GM23338 (cell line): ENCODE results near the gene NSD1. TPM values are rescaled to one million over a fixed set of nuclear protein-coding genes. Genes with fewer than 3 reads are reported as not detected.

Source experiments
- ATAC-seq: fragments of 200-7000 bp; cut with Tn5 transposase; 3 replicates; pipeline ENCODE4 v1.9.1; 2020
- DNase-seq: peaks from one replicate; pipeline ENCODE4 v3.0.0-alpha.2; 2015; ENCODE audit warnings: low spot score
- H2AFZ ChIP-seq: fragments of 200-600 bp; sonication (generic); 2 replicates; pipeline ENCODE4 v1.8.0; 2016; ENCODE audit warnings: antibody characterized with exemption, mild to moderate bottlenecking, moderate library complexity
- H3F3A ChIP-seq: fragments of 200-600 bp; sonication (generic); replicated peaks from 2 replicates; pipeline ENCODE4 v1.8.0; 2017; ENCODE audit warnings: antibody characterized with exemption, mixed run types, low read depth
- H3K27ac ChIP-seq: fragments of 200-600 bp; sonication (generic); 2 replicates; pipeline ENCODE4 v1.6.1; 2016; ENCODE audit warnings: low read depth
- H3K27me3 ChIP-seq: fragments of 200-600 bp; sonication (generic); 2 replicates; pipeline ENCODE4 v1.8.0; 2016; ENCODE audit warnings: mild to moderate bottlenecking, mixed run types, moderate library complexity; ENCODE audit not compliant: insufficient read depth
- H3K36me3 ChIP-seq: fragments of 200-600 bp; sonication (generic); 2 replicates; pipeline ENCODE4 v1.8.0; 2016; ENCODE audit warnings: mild to moderate bottlenecking; ENCODE audit not compliant: insufficient read depth
- H3K4me1 ChIP-seq: fragments of 200-600 bp; sonication (generic); 2 replicates; pipeline ENCODE4 v1.8.0; 2016; ENCODE audit warnings: mild to moderate bottlenecking, moderate library complexity; ENCODE audit not compliant: insufficient read depth
- H3K4me2 ChIP-seq: fragments of 200-600 bp; sonication (generic); 2 replicates; pipeline ENCODE4 v1.7.1; 2017; ENCODE audit warnings: mixed run types
- H3K4me3 ChIP-seq: fragments of 200-600 bp; sonication (generic); 2 replicates; pipeline ENCODE4 v1.6.1; 2016; ENCODE audit warnings: mixed run types
- H3K79me2 ChIP-seq: fragments of 200-600 bp; sonication (generic); replicated peaks from 2 replicates; pipeline ENCODE4 v1.8.0; 2017; ENCODE audit warnings: mild to moderate bottlenecking; ENCODE audit not compliant: insufficient read depth
- H3K9me2 ChIP-seq: fragments of 200-600 bp; sonication (generic); 2 replicates; pipeline ENCODE4 v1.8.0; 2017; ENCODE audit not compliant: insufficient read depth
- H4K20me1 ChIP-seq: fragments of 200-600 bp; sonication (generic); replicated peaks from 2 replicates; pipeline ENCODE4 v1.8.0; 2017; ENCODE audit warnings: mild to moderate bottlenecking; ENCODE audit not compliant: insufficient read depth
- H3K27ac Mint-ChIP-seq: 2 replicates; pipeline ENCODE4 v1.8.0; 2020; ENCODE audit warnings: inconsistent platforms, mild to moderate bottlenecking, moderate library complexity, mixed read lengths
- H3K27me3 Mint-ChIP-seq: 3 replicates; pipeline ENCODE4 v1.8.0; 2022; ENCODE audit warnings: low read depth, mild to moderate bottlenecking, moderate library complexity, mixed read lengths, inconsistent platforms; ENCODE audit not compliant: insufficient read depth, poor library complexity
- H3K36me3 Mint-ChIP-seq: 3 replicates; pipeline ENCODE4 v1.8.0; 2021; ENCODE audit warnings: low read depth, mild to moderate bottlenecking, inconsistent platforms, moderate library complexity, mixed read lengths
- H3K4me1 Mint-ChIP-seq: 3 replicates; pipeline ENCODE4 v1.8.0; 2020; ENCODE audit warnings: mild to moderate bottlenecking, inconsistent platforms, mixed read lengths
- H3K4me3 Mint-ChIP-seq: 3 replicates; pipeline ENCODE4 v1.8.0; 2021; ENCODE audit warnings: moderate library complexity, mild to moderate bottlenecking, inconsistent platforms, mixed read lengths
- H3K9me3 Mint-ChIP-seq: 3 replicates; pipeline ENCODE4 v1.8.0; 2020; ENCODE audit warnings: moderate library complexity, mild to moderate bottlenecking, inconsistent platforms, mixed read lengths
- EZH2 ChIP-seq: fragments of 200-600 bp; sonication (generic); IDR thresholded peaks from one replicate; pipeline ENCODE4 v1.8.0; 2017; ENCODE audit warnings: antibody characterized with exemption, mild to moderate bottlenecking, low read depth; ENCODE audit not compliant: unreplicated experiment
- JUNB ChIP-seq: IDR thresholded peaks from one replicate; pipeline ENCODE4 v1.6.1; 2016; ENCODE audit warnings: antibody characterized with exemption; ENCODE audit not compliant: unreplicated experiment
- NANOG ChIP-seq: IDR thresholded peaks from 2 replicates; pipeline ENCODE4 v1.6.1; 2016; ENCODE audit warnings: antibody characterized with exemption, borderline replicate concordance
- POLR2AphosphoS5 ChIP-seq: IDR thresholded peaks from 2 replicates; pipeline ENCODE4 v1.6.1; 2016; ENCODE audit warnings: antibody characterized with exemption, low read depth
- STAT1 ChIP-seq: IDR thresholded peaks from one replicate; pipeline ENCODE4 v1.6.1; 2016; ENCODE audit warnings: antibody characterized with exemption; ENCODE audit not compliant: unreplicated experiment
- ZNF331 ChIP-seq: fragments of 250-450 bp; sonication (Bioruptor Pico); IDR thresholded peaks from 2 replicates; pipeline ENCODE4 v1.5.0; 2020; ENCODE audit warnings: low read depth, mild to moderate bottlenecking, moderate library complexity
- polyA plus RNA-seq: library from polyadenylated mRNA; unstranded; fragments of >200 nt; fragmentation: Nextera tagmentation; extraction: Ambion mirVana; gene quantifications from 2 replicates; pipeline ENCODE4 v1.2.1, GENCODE V29; 2016
- total RNA-seq: library from RNA; depleted of rRNA; stranded (reverse); fragments of >200 nt; shearing (Covaris generic); gene quantifications from 2 replicates; pipeline ENCODE4 v1.2.3, GENCODE V29; 2014
- TF ChIP-seq, protein P1 (sequence below): IDR thresholded peaks from one replicate; pipeline ENCODE4 v1.6.1; 2018; ENCODE audit warnings: antibody characterized with exemption; ENCODE audit not compliant: unreplicated experiment

NSD1 gene
- total and polyA plus RNA-seq, 2 experiments from 2014 or later = 96.4 to 106 TPM

DNA sequence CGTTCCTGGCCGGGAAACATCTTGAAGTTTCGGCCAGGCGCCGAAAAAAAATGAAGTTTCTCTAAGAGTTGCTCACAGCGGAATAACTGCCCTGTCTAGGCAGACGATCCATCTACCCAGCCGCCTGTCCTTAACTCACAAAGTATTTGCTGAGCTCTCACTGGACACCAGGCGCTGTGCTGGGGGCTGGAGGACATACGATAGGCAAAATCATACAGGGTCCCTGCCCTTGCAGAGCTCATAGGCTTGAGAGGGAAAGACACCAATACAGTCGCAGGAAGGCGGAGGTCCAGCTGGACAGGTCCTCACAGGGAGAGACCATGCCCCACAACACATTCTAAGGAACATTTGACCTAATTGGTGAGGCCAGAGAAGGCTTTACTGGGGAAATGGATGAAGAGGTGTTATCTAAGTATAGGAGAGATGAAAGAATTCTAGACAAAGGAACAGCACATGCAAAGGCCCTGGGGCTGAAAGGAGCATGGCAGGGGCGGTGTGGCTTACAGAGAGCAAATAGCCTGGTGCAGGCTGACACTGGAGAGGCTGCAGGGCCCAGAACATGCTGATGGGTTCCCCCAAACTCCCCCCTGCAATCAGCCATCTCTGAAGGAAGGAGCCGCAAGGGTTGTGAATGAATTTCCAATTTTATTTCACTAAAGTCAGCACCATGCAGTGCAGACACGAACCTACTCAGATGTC, 180.1 kb downstream of the NSD1 start (continued):
- no peak for TF ChIP-seq ZNF331
- TF ChIP-seq, protein P1, sequence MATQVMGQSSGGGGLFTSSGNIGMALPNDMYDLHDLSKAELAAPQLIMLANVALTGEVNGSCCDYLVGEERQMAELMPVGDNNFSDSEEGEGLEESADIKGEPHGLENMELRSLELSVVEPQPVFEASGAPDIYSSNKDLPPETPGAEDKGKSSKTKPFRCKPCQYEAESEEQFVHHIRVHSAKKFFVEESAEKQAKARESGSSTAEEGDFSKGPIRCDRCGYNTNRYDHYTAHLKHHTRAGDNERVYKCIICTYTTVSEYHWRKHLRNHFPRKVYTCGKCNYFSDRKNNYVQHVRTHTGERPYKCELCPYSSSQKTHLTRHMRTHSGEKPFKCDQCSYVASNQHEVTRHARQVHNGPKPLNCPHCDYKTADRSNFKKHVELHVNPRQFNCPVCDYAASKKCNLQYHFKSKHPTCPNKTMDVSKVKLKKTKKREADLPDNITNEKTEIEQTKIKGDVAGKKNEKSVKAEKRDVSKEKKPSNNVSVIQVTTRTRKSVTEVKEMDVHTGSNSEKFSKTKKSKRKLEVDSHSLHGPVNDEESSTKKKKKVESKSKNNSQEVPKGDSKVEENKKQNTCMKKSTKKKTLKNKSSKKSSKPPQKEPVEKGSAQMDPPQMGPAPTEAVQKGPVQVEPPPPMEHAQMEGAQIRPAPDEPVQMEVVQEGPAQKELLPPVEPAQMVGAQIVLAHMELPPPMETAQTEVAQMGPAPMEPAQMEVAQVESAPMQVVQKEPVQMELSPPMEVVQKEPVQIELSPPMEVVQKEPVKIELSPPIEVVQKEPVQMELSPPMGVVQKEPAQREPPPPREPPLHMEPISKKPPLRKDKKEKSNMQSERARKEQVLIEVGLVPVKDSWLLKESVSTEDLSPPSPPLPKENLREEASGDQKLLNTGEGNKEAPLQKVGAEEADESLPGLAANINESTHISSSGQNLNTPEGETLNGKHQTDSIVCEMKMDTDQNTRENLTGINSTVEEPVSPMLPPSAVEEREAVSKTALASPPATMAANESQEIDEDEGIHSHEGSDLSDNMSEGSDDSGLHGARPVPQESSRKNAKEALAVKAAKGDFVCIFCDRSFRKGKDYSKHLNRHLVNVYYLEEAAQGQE = no peak
- no peak for TF ChIP-seq POLR2AphosphoS5
- no peak for TF ChIP-seq EZH2
- no peak for TF ChIP-seq JUNB

DNA sequence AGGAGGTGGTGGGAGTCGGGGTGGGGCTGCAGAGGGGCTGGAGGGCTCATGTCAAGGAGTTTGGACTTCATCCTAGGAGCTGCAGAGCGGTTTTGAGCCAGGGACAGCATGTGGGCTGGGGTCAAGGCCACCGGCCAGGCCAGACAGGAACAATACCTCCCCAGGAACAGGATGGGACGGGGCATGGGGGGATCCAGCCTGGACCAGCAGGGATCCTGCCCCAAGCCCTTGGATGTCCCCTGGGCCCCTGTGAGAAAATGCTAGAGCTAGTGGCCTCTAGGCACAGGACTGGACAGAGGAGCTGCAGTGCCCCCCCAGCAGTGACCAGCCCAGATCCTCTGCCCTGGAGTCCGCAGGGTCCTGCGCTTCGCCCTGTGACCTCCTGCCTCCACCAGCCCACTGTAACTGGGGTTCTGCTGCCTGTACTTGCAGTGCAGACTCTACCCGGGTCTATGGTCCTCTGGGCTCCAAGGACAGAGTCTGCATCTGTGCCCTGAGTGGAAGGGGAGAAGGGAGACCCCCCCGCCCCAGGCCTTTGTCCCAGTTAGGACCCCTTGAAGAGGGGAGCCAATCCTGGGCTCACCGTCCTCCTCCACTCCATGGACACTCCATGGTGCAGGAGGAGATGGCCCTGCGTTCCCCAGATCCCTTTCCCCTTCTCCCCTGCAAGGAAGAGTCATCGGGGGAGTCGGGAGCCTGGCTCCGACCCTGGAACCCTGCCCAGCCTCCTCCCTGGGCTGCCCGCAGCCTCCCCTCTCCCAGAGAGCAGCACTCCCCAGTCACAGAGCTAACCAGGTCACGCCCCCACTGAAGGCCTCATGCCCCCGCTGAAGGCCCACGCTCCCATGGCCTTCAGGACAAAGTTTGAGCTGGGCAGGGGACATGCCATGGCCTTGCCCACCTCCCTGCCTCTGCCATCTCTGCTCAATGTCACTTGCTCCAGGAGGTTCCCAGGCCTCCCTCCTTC, 181.1 kb downstream of the NSD1 start:
- H3F3A ChIP-seq = peaks cover 13% of the 10 kb centered on the region
- no peaks in the 10 kb centered on the region for H3K36me3 ChIP-seq
- DNase-seq (no peak), ATAC-seq (no peak)
- H3K4me3 Mint-ChIP-seq = no peak overlapping the region
- peaks cover 17% of the 10 kb centered on the region for H3K4me1 Mint-ChIP-seq
- H3K9me2 ChIP-seq = no peaks in the 10 kb centered on the region
- H3K79me2 ChIP-seq = no peaks in the 10 kb centered on the region
- no peaks in the 10 kb centered on the region; the same call in 2 of the 3 replicates for H3K9me3 Mint-ChIP-seq
- no peak overlapping the region for H3K27ac ChIP-seq
- no peak overlapping the region for H3K27ac Mint-ChIP-seq
- H3K4me3 ChIP-seq = no peak overlapping the region
- H3K27me3 Mint-ChIP-seq = peaks cover 25% of the 10 kb centered on the region
- H3K4me2 ChIP-seq = no peak overlapping the region
- peaks cover 12% of the 10 kb centered on the region for H3K4me1 ChIP-seq
- TF ChIP-seq NANOG (no peak), STAT1 (no peak)
- TF ChIP-seq, protein P1 = no peak
- peaks cover 11% of the 10 kb centered on the region; the same call in 1 of the 2 replicates for H4K20me1 ChIP-seq
- H2AFZ ChIP-seq = no peak overlapping the region
- H3K27me3 ChIP-seq = no peaks in the 10 kb centered on the region
- H3K36me3 Mint-ChIP-seq = no peaks in the 10 kb centered on the region; the same call in 2 of the 3 replicates
